GM12891 (cell line): ENCODE data around the gene ZFP82. TPM values are rescaled to one million over a fixed set of nuclear protein-coding genes. Genes with fewer than 3 reads are reported as not detected.

Experiments
- DNase-seq: peaks from one replicate; pipeline ENCODE4 v3.0.0; 2011; ENCODE audit warnings: low spot score; ENCODE audit not compliant: insufficient read length
- FAIRE-seq: peaks from 2 replicates; lab custom pipeline; 2011; peaks lifted over from hg19 to GRCh38; lab: Jason Lieb, UNC
- PAX5 ChIP-seq: IDR thresholded peaks from 2 replicates; pipeline ENCODE4 v1.6.1; 2011; ENCODE audit warnings: low read length, moderate library complexity, mild to moderate bottlenecking; ENCODE audit not compliant: insufficient read depth, severe bottlenecking
- POLR2A ChIP-seq: IDR thresholded peaks from 2 replicates; pipeline ENCODE4 v1.6.1; 2011; ENCODE audit warnings: low read depth, low read length, control low read depth
- POLR2AphosphoS5 ChIP-seq: IDR thresholded peaks from 2 replicates; pipeline ENCODE4 v1.6.1; 2011; ENCODE audit warnings: low read depth, low read length, control low read depth
- POU2F2 ChIP-seq: IDR thresholded peaks from 2 replicates; pipeline ENCODE4 v1.6.1; 2011; ENCODE audit warnings: low read depth, mild to moderate bottlenecking, control low read depth, low read length, moderate library complexity
- SPI1 ChIP-seq: IDR thresholded peaks from 2 replicates; pipeline ENCODE4 v1.6.1; 2011; ENCODE audit warnings: low read depth, low read length, control low read depth
- TAF1 ChIP-seq: IDR thresholded peaks from 2 replicates; pipeline ENCODE4 v1.6.1; 2011; ENCODE audit warnings: low read depth, low read length, control low read depth
- polyA plus RNA-seq: library from polyadenylated mRNA; unstranded; fragments of >200 nt; gene quantifications from one replicate; pipeline ENCODE4 v1.2.1, GENCODE V29; 2012; ENCODE audit warnings: low read depth, missing spikeins, inconsistent platforms; ENCODE audit not compliant: missing spikeins

ZFP82 gene
- 3.2 TPM for polyA plus RNA-seq

DNA sequence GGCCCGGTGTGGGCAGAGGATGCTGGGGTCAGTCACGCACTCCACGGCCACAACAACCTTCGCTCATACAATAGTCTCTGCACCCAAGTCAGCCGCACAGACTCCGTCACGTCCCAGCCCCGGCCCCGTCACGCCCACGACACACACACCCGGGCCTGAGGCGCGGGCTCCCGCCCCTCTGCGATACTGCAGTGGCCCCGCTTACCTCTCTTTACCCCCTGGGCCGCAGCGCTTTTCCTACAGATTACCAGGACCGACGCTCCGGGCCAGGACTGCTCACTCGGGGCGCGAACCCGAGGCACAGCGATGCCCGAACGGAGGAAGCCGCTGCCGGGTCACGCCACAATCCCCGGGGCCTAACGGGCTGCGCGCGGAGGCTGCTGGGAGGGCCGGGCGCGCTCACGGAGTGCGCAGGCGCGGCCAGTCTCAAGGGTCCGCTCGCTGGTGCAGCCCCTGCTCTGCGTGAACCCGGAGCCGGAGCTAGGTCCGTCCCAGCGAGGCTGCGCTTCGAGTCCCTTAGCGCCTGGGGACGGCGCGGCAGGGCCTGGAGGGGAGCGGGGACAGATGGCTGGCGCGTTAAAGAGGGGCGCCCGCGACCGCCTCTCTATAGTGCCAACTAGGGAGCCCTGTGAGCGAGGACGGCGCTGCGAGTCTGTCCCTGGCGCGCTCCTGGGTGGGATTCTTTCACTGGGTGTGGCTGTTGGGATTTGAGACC is at the start of gene ZFP82:
ZFP82 (minus strand) TSS at position 358 of the 715 bp plus-strand sequence. CDS start 8,855 bp downstream, outside the sequence.
- TF ChIP-seq TAF1 (no peak), PAX5 (no peak), POU2F2 (no peak; the same call in 1 of the 2 replicates), POLR2A (peak; percentile 65; the same call in 1 of the 2 replicates), POLR2AphosphoS5 (peak; percentile 58; the same call in 1 of the 2 replicates), SPI1 (no peak)
- peak; percentile 90 for DNase-seq
- FAIRE-seq: peak; percentile 98

DNA sequence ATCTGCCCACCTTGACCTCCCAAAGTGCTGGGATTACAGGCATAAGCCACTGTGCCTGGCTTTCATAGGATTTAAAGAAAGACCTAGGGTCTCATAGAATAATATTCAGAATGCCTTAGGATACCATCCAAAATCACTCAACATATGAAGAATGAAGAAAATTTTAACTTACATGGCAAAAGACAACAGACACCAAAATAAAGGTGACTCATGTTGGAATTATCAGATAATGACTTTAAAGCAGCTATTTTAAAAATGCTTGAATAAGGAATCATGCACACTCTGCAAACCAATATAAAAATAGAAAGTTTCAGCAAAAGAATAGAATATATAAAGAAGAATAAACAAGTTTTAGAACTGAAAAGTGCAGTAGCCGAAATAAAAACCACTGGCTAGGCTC is 41.6 kb upstream of the ZFP82 start:
- FAIRE-seq (no peak), DNase-seq (no peak)
- TF ChIP-seq POLR2AphosphoS5 (no peak), TAF1 (no peak), SPI1 (no peak), PAX5 (no peak), POLR2A (no peak), POU2F2 (no peak)

DNA sequence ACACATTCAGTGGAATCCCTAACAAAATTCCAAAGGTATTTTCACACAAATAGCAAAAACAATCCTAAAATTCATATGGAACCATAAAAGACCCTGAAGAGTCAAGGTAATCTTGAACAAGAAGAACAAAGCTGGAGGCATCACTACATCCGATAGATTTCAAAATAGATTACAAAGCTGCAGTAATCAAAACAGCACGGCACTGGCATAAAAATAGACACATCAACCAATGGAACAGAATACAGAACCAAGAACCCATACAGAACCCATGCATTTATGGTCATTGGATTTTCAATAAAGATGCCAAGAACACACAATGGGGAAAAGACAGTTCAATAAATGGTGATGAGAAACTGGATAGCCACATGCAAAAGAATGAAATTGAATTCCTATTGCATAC is 38.4 kb upstream of the ZFP82 start:
- DNase-seq (no peak), FAIRE-seq (no peak)
- no peak for TF ChIP-seq POU2F2
- TF ChIP-seq SPI1: no peak
- no peak for TF ChIP-seq POLR2AphosphoS5
- no peak for TF ChIP-seq PAX5
- no peak for TF ChIP-seq TAF1
- TF ChIP-seq POLR2A: no peak

DNA sequence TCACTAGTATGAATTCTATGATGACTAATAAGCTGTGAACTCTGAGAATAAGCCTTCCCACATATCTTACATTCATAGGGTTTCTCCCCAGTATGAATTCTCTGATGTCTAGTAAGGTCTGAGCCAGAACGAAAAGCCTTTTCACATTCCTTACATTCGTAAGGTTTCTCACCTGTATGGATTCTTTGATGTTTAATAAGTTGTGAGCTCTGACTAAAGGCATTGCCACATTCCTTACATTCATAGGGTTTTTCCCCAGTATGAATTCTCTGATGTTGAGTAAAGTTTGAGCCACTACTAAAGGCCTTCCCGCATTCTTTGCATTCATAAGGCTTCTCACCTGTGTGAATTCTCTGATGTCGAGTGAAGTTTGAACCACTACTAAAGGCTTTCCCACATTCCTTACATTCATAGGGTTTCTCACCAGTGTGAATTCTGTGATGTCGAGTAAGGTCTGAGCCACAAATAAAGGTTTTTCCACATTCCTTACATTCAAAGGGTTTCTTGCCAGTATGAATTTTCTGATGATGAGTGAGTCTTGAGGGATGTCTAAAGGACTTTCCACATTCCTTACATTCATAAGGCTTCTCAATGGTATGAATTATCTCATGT is 30.7 kb upstream of the ZFP82 start:
- TF ChIP-seq PAX5 (no peak), TAF1 (no peak), POU2F2 (no peak), POLR2A (no peak), SPI1 (no peak), POLR2AphosphoS5 (no peak)
- DNase-seq: no peak
- FAIRE-seq: no peak

DNA sequence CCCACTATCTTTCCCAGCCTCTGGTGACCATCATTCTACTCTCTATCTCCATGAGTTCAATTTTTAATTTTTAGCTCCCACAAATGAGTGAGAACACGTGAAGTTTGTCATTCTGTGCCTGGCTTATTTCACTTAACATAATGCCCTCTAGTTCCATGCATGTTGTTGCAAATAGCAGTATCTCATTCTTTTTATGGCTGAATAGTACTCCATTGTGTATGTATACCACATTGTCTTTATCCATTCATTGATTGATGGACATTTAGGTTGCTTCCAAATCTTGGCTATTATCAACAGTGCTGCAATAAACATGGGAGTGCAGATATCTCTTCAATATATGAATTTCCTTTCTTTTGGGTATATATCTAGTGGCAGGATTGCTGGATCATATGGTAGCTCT is 22.9 kb upstream of the ZFP82 start:
- no peak for TF ChIP-seq POLR2A
- no peak for TF ChIP-seq POU2F2
- no peak for TF ChIP-seq SPI1
- no peak for TF ChIP-seq TAF1
- TF ChIP-seq POLR2AphosphoS5: no peak
- no peak for TF ChIP-seq PAX5
- FAIRE-seq: no peak

DNA sequence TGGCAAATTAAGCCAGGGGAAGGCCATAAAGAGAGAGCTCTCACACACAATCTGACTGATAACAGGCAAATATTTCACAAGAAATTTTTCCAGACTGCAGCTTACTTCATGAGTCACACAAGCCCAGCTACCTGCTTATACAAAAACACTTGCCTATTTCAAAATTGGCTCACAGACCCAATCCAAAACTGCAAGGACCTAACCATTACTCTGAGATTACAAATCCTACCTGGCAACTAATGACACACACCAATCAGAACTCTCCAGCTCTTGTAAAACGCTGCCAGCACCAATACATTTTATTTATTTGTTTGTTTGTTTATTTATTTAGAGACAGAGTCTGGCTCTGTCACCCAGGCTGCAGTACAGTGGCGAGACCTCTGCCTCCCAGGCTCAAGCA is 18.1 kb upstream of the ZFP82 start:
- TF ChIP-seq POLR2A: no peak
- TF ChIP-seq PAX5: no peak
- no peak for TF ChIP-seq SPI1
- TF ChIP-seq POU2F2: no peak
- no peak for TF ChIP-seq POLR2AphosphoS5
- no peak for TF ChIP-seq TAF1
- DNase-seq: no peak
- no peak for FAIRE-seq

More for the DNA sequence above, 22.9 kb upstream of the ZFP82 start:
- no peak for DNase-seq

DNA sequence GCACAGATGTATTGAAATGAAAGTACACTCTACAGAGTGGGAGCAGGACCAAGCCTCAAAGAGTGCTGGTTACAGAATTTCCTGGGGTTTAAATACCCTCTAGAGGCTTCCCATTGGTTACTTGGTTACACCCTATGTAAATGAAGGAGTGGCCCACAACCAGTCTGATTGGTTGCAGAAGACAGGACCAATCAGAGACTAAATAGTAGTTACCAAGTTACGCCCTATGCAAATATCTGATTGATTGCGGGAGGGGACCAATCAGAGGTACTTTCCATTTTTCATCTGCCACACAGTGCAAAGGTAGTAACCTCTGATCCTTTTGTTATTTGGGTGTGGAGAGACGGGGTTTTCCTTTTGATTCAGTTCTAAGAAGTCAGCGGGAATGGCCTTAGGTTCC is 5.5 kb upstream of the ZFP82 start:
- no peak for FAIRE-seq
- DNase-seq: no peak
- TF ChIP-seq POLR2A (no peak), POU2F2 (no peak), POLR2AphosphoS5 (no peak), SPI1 (no peak), TAF1 (no peak), PAX5 (no peak)

DNA sequence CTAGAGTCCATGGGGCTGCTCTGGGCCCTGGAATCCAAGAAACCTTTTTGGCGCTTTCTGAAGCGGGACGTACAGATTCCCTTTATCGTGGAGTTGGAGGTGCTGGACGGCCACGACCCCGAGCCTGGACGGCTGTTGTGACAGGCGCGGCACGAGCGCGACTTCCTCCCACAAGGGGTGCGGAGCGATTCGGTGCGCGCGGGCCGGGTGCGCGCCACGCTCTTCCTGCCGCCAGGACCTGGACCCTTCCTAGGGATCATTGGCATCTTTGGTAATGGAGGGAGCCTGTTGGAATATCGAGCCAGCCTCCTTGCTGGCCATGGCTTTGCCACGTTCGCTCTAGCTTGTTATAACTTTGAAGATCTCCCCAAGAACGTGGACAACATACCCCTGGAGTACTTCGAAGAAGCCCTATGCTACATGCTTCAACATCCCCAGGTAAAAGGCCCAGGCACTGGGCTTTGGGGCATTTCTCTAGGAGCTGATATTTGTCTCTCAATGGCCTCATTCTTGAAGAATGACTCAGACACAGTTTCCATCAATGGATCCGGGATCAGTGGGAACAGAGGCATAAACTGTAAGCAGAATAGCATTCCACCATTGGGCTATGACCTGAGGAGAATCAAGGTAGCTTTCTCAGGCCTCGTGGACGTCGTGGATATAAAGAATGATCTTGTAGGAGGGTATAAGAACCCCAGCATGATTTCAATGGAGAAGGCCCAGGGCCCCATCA is 3.5 kb upstream of the ZFP82 start:
- no peak for DNase-seq
- TF ChIP-seq POU2F2: no peak
- no peak for TF ChIP-seq TAF1
- TF ChIP-seq PAX5: no peak
- TF ChIP-seq POLR2A: no peak
- no peak for TF ChIP-seq POLR2AphosphoS5
- FAIRE-seq: peak; percentile 38
